GM21619 (cell line): Measurements from ENCODE around the gene TBC1D10A.
"Not testable (repeated sequence)": the region's sequence is repeated elsewhere in the genome, so short reads cannot be mapped to it uniquely, and the experiment has no call there.

Source experiments
- ATAC-seq: cut with Tn5 transposase; IDR thresholded peaks from one replicate; pipeline ENCODE4 v1.9.1; 2021; ENCODE audit not compliant: unreplicated experiment

Gene TBC1D10A

GRCh38 chr22:30348404-30348803 is 21.7 kb upstream of the TBC1D10A start:
- no peak for ATAC-seq

- no peak for ATAC-seq
Observed at GRCh38 chr22:30347255-30347892, 20.6 kb upstream of the TBC1D10A start.

- no peak for ATAC-seq
Observed at GRCh38 chr22:30344447-30345200, 17.9 kb upstream of the TBC1D10A start.

GRCh38 chr22:30340911-30341685 is 14.4 kb upstream of the TBC1D10A start:
- ATAC-seq = no peak

- ATAC-seq = no peak
Observed at GRCh38 chr22:30338802-30339201, 12.1 kb upstream of the TBC1D10A start.

- ATAC-seq = not testable (repeated sequence)
Observed at GRCh38 chr22:30338341-30338740, 11.6 kb upstream of the TBC1D10A start.

GRCh38 chr22:30337461-30337778 is 10.7 kb upstream of the TBC1D10A start:
- ATAC-seq = no peak

GRCh38 chr22:30336752-30337460 is 10.2 kb upstream of the TBC1D10A start:
- ATAC-seq = no peak

GRCh38 chr22:30335236-30335635 is 8.5 kb upstream of the TBC1D10A start:
- no peak for ATAC-seq

- ATAC-seq = no peak
Observed at GRCh38 chr22:30334646-30335045, 7.9 kb upstream of the TBC1D10A start.

- ATAC-seq = no peak
Observed at GRCh38 chr22:30333707-30334087, 7.0 kb upstream of the TBC1D10A start.

- ATAC-seq = no peak
Observed at GRCh38 chr22:30332994-30333706, 6.4 kb upstream of the TBC1D10A start.

GRCh38 chr22:30332551-30332950 is 5.8 kb upstream of the TBC1D10A start:
- ATAC-seq = no peak

- no peak for ATAC-seq
Observed at GRCh38 chr22:30328466-30329049, 1.8 kb upstream of the TBC1D10A start.

- no peak for ATAC-seq
Observed at GRCh38 chr22:30327864-30328345, 1.2 kb upstream of the TBC1D10A start.

- ATAC-seq = no peak
Observed at GRCh38 chr22:30326255-30326705, 461 bp downstream of the TBC1D10A start.

- ATAC-seq = no peak
Observed at GRCh38 chr22:30325724-30326254, 952 bp downstream of the TBC1D10A start.

- ATAC-seq = no peak
Observed at GRCh38 chr22:30325065-30325720, 1.5 kb downstream of the TBC1D10A start.

- ATAC-seq = no peak
Observed at GRCh38 chr22:30324014-30324730, 2.6 kb downstream of the TBC1D10A start.
